ENCODE measurements around the gene FOSB.

DNA sequence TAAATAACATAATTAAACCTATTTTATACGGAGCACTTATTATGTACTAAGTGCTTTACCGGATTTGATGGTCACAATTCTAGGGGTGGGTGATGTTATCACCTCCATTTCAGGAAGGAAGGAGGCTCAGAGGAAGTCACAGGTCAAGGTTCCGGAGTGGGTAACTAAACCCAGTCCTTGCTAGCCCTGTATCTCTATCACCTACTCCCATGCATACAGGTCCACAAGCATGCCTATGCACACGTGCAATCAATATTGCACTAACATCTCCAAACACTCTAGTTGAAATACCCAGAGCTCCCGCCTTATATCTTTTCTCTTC is 17.8 kb upstream of the FOSB start:
- TF ChIP-seq POLR2AphosphoS5 (IDR thresholded peaks at IDR 0.05; ENCODE audit: borderline replicate concordance, low read depth, low read length), result no peak
- no peak for TF ChIP-seq EZH2 (IDR thresholded peaks at IDR 0.05)
